ENCODE measurements around the gene RAD51AP1. TPM values are rescaled to one million over a fixed set of nuclear protein-coding genes. Genes with fewer than 3 reads are reported as not detected.

Gene RAD51AP1
- polyA plus RNA-seq, 1 donor (not counting 4 experiments of a cell fraction or from before 2014, with no cell fraction given), result 13.0 TPM

GRCh38 chr12:4609071-4609470 is 70.4 kb downstream of the RAD51AP1 start:
- Histone ChIP-seq H3K36me3 (ENCODE audit: control insufficient read depth in 2 of 2, extremely low read depth in 1 of 2, insufficient read depth in 2 of 2, low read length in 2 of 2) (peaks cover 7 to 11% of the 10 kb centered on the region in 2 experiments), H4K20me1 (ENCODE audit: control insufficient read depth, extremely low read depth, insufficient read depth, low read length) (no peaks in the 10 kb centered on the region), H3K9me3 (ENCODE audit: control insufficient read depth, low read depth, low read length) (no peaks in the 10 kb centered on the region), H3K9me1 (ENCODE audit: control insufficient read depth, extremely low read depth, insufficient read depth, low read length) (no peaks in the 10 kb centered on the region), H3K4me1 (ENCODE audit: control insufficient read depth, extremely low read depth, insufficient read depth, low read length) (no peaks in the 10 kb centered on the region), H3K4me2 (ENCODE audit: control insufficient read depth, extremely low read depth, insufficient read depth, low read depth, low read length) (no peak overlapping the region), H3K4me3 (ENCODE audit: control insufficient read depth in 2 of 3, extremely low read depth in 1 of 3, insufficient read depth in 2 of 3, low read depth in 1 of 3, low read length in 3 of 3) (no peak overlapping the region), H3K27ac (ENCODE audit: control insufficient read depth, insufficient read depth, low read length) (no peak overlapping the region), H2AFZ (ENCODE audit: control insufficient read depth, low read length) (no peak overlapping the region), H3K9ac (ENCODE audit: control insufficient read depth, extremely low read depth, insufficient read depth, low read length) (no peak overlapping the region), H3K79me2 (ENCODE audit: control insufficient read depth, insufficient read depth, low read length) (peaks cover 10% of the 10 kb centered on the region), H3K27me3 (ENCODE audit: control insufficient read depth, extremely low read depth, insufficient read depth, low read length) (no peaks in the 10 kb centered on the region)
- DNase-seq (ENCODE audit: low read depth, low spot score), result no peak
- FAIRE-seq, result no peak
- dilution Hi-C loops (cut with MboI; ENCODE audit: extremely low pct_ligation_motif_present, low sequenced_read_pairs), result no loop called here
- no peak for TF ChIP-seq CTCF (optimal IDR thresholded peaks at IDR 0.05 in 1 of 3, IDR thresholded peaks at IDR 0.05 in 1 of 3, conservative IDR thresholded peaks at IDR 0.05 in 1 of 3; ENCODE audit: extremely low read depth in 1 of 3, insufficient read depth in 2 of 3, low read length in 3 of 3)
- TF ChIP-seq EZH2 (IDR thresholded peaks at IDR 0.05; ENCODE audit: low read length), result no peak

Other genes with a start within 250 kb of the RAD51AP1 start
- 15.3 to 37.3 TPM (median 28.0 TPM) in 3 replicates for gene TIGAR, start 217.7 kb upstream of the RAD51AP1 start, polyA plus RNA-seq
- not detected in 3 replicates for gene FGF23, start 159.2 kb upstream of the RAD51AP1 start, polyA plus RNA-seq
- not detected in 3 replicates for gene FGF6, start 93.1 kb upstream of the RAD51AP1 start, polyA plus RNA-seq
- 43.0 to 64.6 TPM (median 60.1 TPM) in 3 replicates for gene DYRK4, start 23.3 kb downstream of the RAD51AP1 start, polyA plus RNA-seq
- gene AKAP3, start 110.2 kb downstream of the RAD51AP1 start, polyA plus RNA-seq, result 0.72 to 0.95 TPM (median 0.88 TPM) in 3 replicates
- 68.0 to 94.6 TPM (median 84.6 TPM) in 3 replicates for gene NDUFA9, start 110.2 kb downstream of the RAD51AP1 start, polyA plus RNA-seq
- 0.10 to 0.14 TPM in 2 of 3 replicates, not detected in the other for gene GALNT8, start 181.5 kb downstream of the RAD51AP1 start, polyA plus RNA-seq